Keratinocyte (primary cell): ENCODE results near the gene DSTN.

ENCODE experiments used
- EZH2 ChIP-seq: IDR thresholded peaks from one replicate; pipeline ENCODE4 v1.6.1; 2012; ENCODE audit warnings: inconsistent platforms, mild to moderate bottlenecking, low read length, moderate library complexity
- TF ChIP-seq, protein P1 (sequence below), 3 experiments: IDR thresholded peaks in 1 of 3; conservative IDR thresholded peaks in 1 of 3; optimal IDR thresholded peaks in 1 of 3; 2 replicates in 2 of 3; 3 replicates in 1 of 3; pipeline versions ENCODE3 to v1.5.1; 2011; ENCODE audit warnings: low read length in 3 of 3, mild to moderate bottlenecking in 3 of 3, moderate library complexity in 2 of 3, control low read depth in 1 of 3, inconsistent platforms in 1 of 3; ENCODE audit not compliant: insufficient read depth in 2 of 3; ENCODE audit errors: extremely low read depth in 1 of 3

DNA sequence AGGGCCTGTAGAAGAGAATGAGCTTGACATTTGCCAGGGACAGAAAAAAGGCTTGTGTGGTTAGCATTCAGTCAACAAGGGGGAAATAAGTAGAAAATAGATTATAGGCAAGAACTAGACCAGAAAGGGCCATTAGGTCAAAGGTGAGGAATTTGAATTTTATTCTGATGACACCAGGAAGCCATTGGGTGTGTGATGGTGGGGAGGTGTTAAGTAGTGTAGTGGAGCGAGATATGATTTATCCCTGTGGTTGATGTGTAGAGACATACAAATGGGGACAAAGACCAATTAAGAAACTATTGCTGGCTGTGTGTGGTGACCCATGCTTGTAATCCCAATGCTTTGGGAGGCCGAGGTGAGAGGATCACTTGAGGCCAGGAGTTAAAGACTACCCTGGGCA is 11.0 kb downstream of the DSTN start:
- TF ChIP-seq, protein P1, sequence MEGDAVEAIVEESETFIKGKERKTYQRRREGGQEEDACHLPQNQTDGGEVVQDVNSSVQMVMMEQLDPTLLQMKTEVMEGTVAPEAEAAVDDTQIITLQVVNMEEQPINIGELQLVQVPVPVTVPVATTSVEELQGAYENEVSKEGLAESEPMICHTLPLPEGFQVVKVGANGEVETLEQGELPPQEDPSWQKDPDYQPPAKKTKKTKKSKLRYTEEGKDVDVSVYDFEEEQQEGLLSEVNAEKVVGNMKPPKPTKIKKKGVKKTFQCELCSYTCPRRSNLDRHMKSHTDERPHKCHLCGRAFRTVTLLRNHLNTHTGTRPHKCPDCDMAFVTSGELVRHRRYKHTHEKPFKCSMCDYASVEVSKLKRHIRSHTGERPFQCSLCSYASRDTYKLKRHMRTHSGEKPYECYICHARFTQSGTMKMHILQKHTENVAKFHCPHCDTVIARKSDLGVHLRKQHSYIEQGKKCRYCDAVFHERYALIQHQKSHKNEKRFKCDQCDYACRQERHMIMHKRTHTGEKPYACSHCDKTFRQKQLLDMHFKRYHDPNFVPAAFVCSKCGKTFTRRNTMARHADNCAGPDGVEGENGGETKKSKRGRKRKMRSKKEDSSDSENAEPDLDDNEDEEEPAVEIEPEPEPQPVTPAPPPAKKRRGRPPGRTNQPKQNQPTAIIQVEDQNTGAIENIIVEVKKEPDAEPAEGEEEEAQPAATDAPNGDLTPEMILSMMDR (optimal IDR thresholded peaks at IDR 0.05 in 1 of 3, IDR thresholded peaks at IDR 0.05 in 1 of 3, conservative IDR thresholded peaks at IDR 0.05 in 1 of 3; ENCODE audit: extremely low read depth in 1 of 3, insufficient read depth in 2 of 3, low read length in 3 of 3), result no peak
- TF ChIP-seq EZH2, result no peak
